Activated CD4-positive, alpha-beta T cell treated with anti-CD3 and anti-CD28 coated beads, Interleukin-2, Interleukin-4, amounts not matched to agents 100 ng/mL and 50 ng/mL, durations not matched to agents 16 hours and 8 hours (primary cell): ENCODE results near the gene CHGA.

Experiments
- DNase-seq: peaks from one replicate; pipeline ENCODE4 v3.0.0-alpha.2; 2020; ENCODE audit warnings: low spot score

CHGA gene

GRCh38 chr14:92922883-92923743 lies at the start of gene CHGA:
TSS of gene CHGA (plus strand) at chr14:92923150. CDS start at chr14:92923360, 210 bp downstream.
- DNase-seq = peak; percentile 28

- no peak for DNase-seq
Measured at GRCh38 chr14:92874962-92875661, 47.8 kb upstream of the CHGA start.

- DNase-seq = no peak
Measured at GRCh38 chr14:92877757-92878431, 45.1 kb upstream of the CHGA start.

- DNase-seq = no peak
Measured at GRCh38 chr14:92880351-92880750, 42.6 kb upstream of the CHGA start.

- no peak for DNase-seq
Measured at GRCh38 chr14:92880851-92881250, 42.1 kb upstream of the CHGA start.

GRCh38 chr14:92883066-92883465 lies 39.9 kb upstream of the CHGA start:
- DNase-seq = no peak

- no peak for DNase-seq
Measured at GRCh38 chr14:92884410-92884809, 38.5 kb upstream of the CHGA start.

- DNase-seq = no peak
Measured at GRCh38 chr14:92885279-92886061, 37.5 kb upstream of the CHGA start.

GRCh38 chr14:92886337-92886736 lies 36.6 kb upstream of the CHGA start:
- DNase-seq = no peak

GRCh38 chr14:92887157-92887556 lies 35.8 kb upstream of the CHGA start:
- DNase-seq = no peak

GRCh38 chr14:92888896-92889295 lies 34.1 kb upstream of the CHGA start:
- no peak for DNase-seq

- no peak for DNase-seq
Measured at GRCh38 chr14:92890830-92891588, 31.9 kb upstream of the CHGA start.

GRCh38 chr14:92892589-92892988 lies 30.4 kb upstream of the CHGA start:
- DNase-seq = no peak

- no peak for DNase-seq
Measured at GRCh38 chr14:92895352-92895878, 27.5 kb upstream of the CHGA start.

- DNase-seq = peak; percentile 68
Measured at GRCh38 chr14:92897922-92898565, 24.9 kb upstream of the CHGA start.

GRCh38 chr14:92898566-92899131 lies 24.3 kb upstream of the CHGA start:
- DNase-seq = no peak

GRCh38 chr14:92900660-92901059 lies 22.3 kb upstream of the CHGA start:
- DNase-seq = no peak

GRCh38 chr14:92902191-92902590 lies 20.8 kb upstream of the CHGA start:
- no peak for DNase-seq

GRCh38 chr14:92902726-92903125 lies 20.2 kb upstream of the CHGA start:
- no peak for DNase-seq

- no peak for DNase-seq
Measured at GRCh38 chr14:92903359-92903758, 19.6 kb upstream of the CHGA start.
